HEK293T (cell line): Measurements from ENCODE around the gene CCDC77.

ENCODE experiments used
- BHLHE40 ChIP-seq: fragments of 450-650 bp; IDR thresholded peaks from 2 replicates; pipeline ENCODE4 v1.6.1; 2016; ENCODE audit warnings: mild to moderate bottlenecking, moderate library complexity, borderline replicate concordance
- FOXM1 ChIP-seq: fragments of 450-650 bp; IDR thresholded peaks from 2 replicates; pipeline ENCODE4 v1.6.1; 2017; ENCODE audit warnings: mild to moderate bottlenecking, borderline replicate concordance

DNA sequence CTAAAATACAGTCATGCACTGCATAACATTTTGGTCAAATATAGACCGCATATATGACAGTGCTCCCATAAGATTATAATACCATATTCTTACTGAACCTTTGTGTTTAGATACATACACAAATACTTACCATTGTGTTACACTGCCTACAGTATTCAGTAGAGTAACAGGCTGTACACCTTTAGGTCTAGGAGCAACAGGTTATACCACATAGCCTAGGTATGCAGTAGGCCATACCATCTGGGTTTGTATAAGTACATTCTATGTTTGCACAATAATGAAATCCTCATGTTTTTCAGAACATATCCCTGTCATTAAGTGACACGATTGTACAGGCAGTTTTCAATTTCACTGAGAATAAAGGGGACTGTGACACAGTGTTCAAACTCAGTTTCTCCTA lies 34.6 kb upstream of the CCDC77 start:
- TF ChIP-seq FOXM1 (no peak), BHLHE40 (no peak)
